Sigmoid colon (tissue), 7 donors: ENCODE data around the gene RAB11FIP3. TPM values are rescaled to one million over a fixed set of nuclear protein-coding genes. Genes with fewer than 3 reads are reported as not detected.
A peak's percentile ranks its signal among the peaks of the same experiment; 100 is the strongest.

Experiments used
- DNase-seq: peaks from one replicate; pipeline ENCODE4 v3.0.0-alpha.2; 2019
- H3K27ac ChIP-seq, 4 donors: fragments of 200-600 bp; sonication (generic); one replicate each; pipeline ENCODE4 v1.5.1; 2016 to 2019; ENCODE audit warnings: mild to moderate bottlenecking in 1 of 4
- H3K27me3 ChIP-seq, 3 donors: fragments of 200-600 bp; sonication (generic); one replicate each; pipeline ENCODE4 v1.5.1; 2019; ENCODE audit warnings: mild to moderate bottlenecking in 1 of 3
- H3K36me3 ChIP-seq, 4 donors: fragments of 200-600 bp; sonication (generic); one replicate each; pipeline ENCODE4 v1.5.1; 2016 to 2019
- H3K4me1 ChIP-seq, 4 donors: fragments of 200-600 bp; sonication (generic); one replicate each; pipeline ENCODE4 v1.5.1; 2017 to 2019
- H3K4me3 ChIP-seq, 4 donors: fragments of 200-600 bp; sonication (generic); one replicate each; pipeline ENCODE4 v1.5.1; 2017 to 2019; ENCODE audit warnings: mild to moderate bottlenecking in 2 of 4, moderate library complexity in 1 of 4
- H3K9me3 ChIP-seq, 4 donors: fragments of 200-600 bp in 3 of 4; sonication (generic) in 3 of 4; one replicate each; pipeline versions ENCODE4 v1.5.1 to v1.6.1; 2013 to 2019
- CTCF ChIP-seq, 4 experiments: fragments of 450-650 bp in 3 of 4; fragments of 200-600 bp in 1 of 4; IDR thresholded peaks; one replicate each; pipeline ENCODE4 v1.5.1; 2016 to 2019; ENCODE audit warnings: antibody characterized with exemption in 4 of 4, mild to moderate bottlenecking in 3 of 4, moderate library complexity in 2 of 4
- EP300 ChIP-seq, 4 donors: sonication (generic); formaldehyde crosslinking; IDR thresholded peaks; one replicate each; pipeline ENCODE4 v1.6.1; 2017; ENCODE audit warnings: antibody characterized with exemption in 4 of 4
- POLR2A ChIP-seq, 2 donors: fragments of 450-650 bp; IDR thresholded peaks; one replicate each; pipeline ENCODE4 v1.6.1; 2016; ENCODE audit warnings: antibody characterized with exemption in 2 of 2, mild to moderate bottlenecking in 2 of 2, moderate library complexity in 2 of 2
- POLR2AphosphoS5 ChIP-seq, 4 donors: sonication (generic); formaldehyde crosslinking; IDR thresholded peaks; one replicate each; pipeline ENCODE4 v1.6.1; 2017; ENCODE audit warnings: antibody characterized with exemption in 4 of 4
- WGBS, 2 donors: extraction: QIAGEN DNeasy Blood & Tissue Kit; methylation state at CpG; one replicate each; pipeline ENCODE4 v1.1.7; 2013; 5-methylcytosine and 5-hydroxymethylcytosine counted together
- intact Hi-C: fragments of 100-400 bp; cut with DNase I; formaldehyde crosslinking; loops from one replicate; pipeline ENCODE4 v1.15.1; 2023
- polyA plus RNA-seq, 3 donors: library from polyadenylated mRNA; stranded (reverse); fragments of 200-250 nt; gene quantifications; one replicate each; pipeline ENCODE4 v1.2.3, GENCODE V29; 2013
- total RNA-seq, 4 donors: library from RNA; depleted of rRNA; stranded (reverse); fragments of >200 nt; gene quantifications; one replicate each; pipeline ENCODE4 v1.1.0, GENCODE V29; 2016
- donor health status: healthy with polysubstance abuse.
- donor health status: Bipolar disorder and iron deficiency.
- donor health status: healthy.

RAB11FIP3 gene
- total and polyA plus RNA-seq, 7 donors = 10.6 to 44.9 (median 21.4) TPM

- Histone ChIP-seq H3K4me3 (no peak overlapping the region), H3K4me1 (peaks cover 0 to 36% (median 28%) of the 10 kb centered on the region in 4 donors), H3K9me3 (no peaks in the 10 kb centered on the region), H3K27ac (no peak overlapping the region), H3K27me3 (peaks cover 24 to 57% (median 42%) of the 10 kb centered on the region in 3 donors), H3K36me3 (no peaks in the 10 kb centered on the region)
- no peak for TF ChIP-seq CTCF (IDR thresholded peaks at IDR 0.05)
- no peak for DNase-seq
- intact Hi-C loops = no loop called here
- 75 to 89% methylated on average over 43 of the region's 43 CpGs for WGBS, 2 donors
These were observed 136.8 kb downstream of the RAB11FIP3 start for GRCh38 chr16:561957-562938.

- no peak for DNase-seq
- Histone ChIP-seq H3K27ac (no peak overlapping the region), H3K4me3 (no peak overlapping the region), H3K4me1 (peaks cover 0 to 42% (median 34%) of the 10 kb centered on the region in 4 donors), H3K27me3 (peaks cover 24 to 52% (median 39%) of the 10 kb centered on the region in 3 donors), H3K36me3 (no peaks in the 10 kb centered on the region), H3K9me3 (no peaks in the 10 kb centered on the region)
- intact Hi-C loops = no loop called here
- 47 to 85% methylated on average over 30 of the region's 30 CpGs for WGBS, 2 donors
- no peak for TF ChIP-seq EP300 (IDR thresholded peaks at IDR 0.05)
- no peak for TF ChIP-seq CTCF (IDR thresholded peaks at IDR 0.05)
- TF ChIP-seq POLR2A (IDR thresholded peaks at IDR 0.05) = no peak
- TF ChIP-seq POLR2AphosphoS5 (IDR thresholded peaks at IDR 0.05) = no peak
These were observed 137.7 kb downstream of the RAB11FIP3 start for GRCh38 chr16:563072-563644.

- TF ChIP-seq CTCF (IDR thresholded peaks at IDR 0.05) (no peak), EP300 (IDR thresholded peaks at IDR 0.05) (no peak), POLR2AphosphoS5 (IDR thresholded peaks at IDR 0.05) (no peak), POLR2A (IDR thresholded peaks at IDR 0.05) (no peak)
- intact Hi-C loops = no loop called here
- peaks cover 17 to 35% (median 22%) of the 10 kb centered on the region in 3 donors for H3K27me3 ChIP-seq
- no peaks in the 10 kb centered on the region for H3K36me3 ChIP-seq
- H3K9me3 ChIP-seq = no peaks in the 10 kb centered on the region
- 80 to 88% methylated on average over 42 of the region's 42 CpGs for WGBS, 2 donors
- H3K27ac ChIP-seq = no peak overlapping the region
- H3K4me1 ChIP-seq = peaks cover 0 to 50% (median 42%) of the 10 kb centered on the region in 4 donors
- DNase-seq = no peak
- H3K4me3 ChIP-seq = no peak overlapping the region
These were observed 139.4 kb downstream of the RAB11FIP3 start for GRCh38 chr16:564690-565418.

- DNase-seq = no peak
- 62 to 65% methylated on average over 35 of the region's 35 CpGs for WGBS, 2 donors
- no peak for TF ChIP-seq EP300 (IDR thresholded peaks at IDR 0.05)
- no peak for TF ChIP-seq CTCF (IDR thresholded peaks at IDR 0.05)
- no peak for TF ChIP-seq POLR2AphosphoS5 (IDR thresholded peaks at IDR 0.05)
- no peak for TF ChIP-seq POLR2A (IDR thresholded peaks at IDR 0.05)
- peaks cover 9 to 27% (median 16%) of the 10 kb centered on the region in 3 donors for H3K27me3 ChIP-seq
- H3K4me1 ChIP-seq = peaks cover 0 to 52% (median 42%) of the 10 kb centered on the region in 4 donors
- no peaks in the 10 kb centered on the region for H3K9me3 ChIP-seq
- H3K36me3 ChIP-seq = no peaks in the 10 kb centered on the region
- intact Hi-C loops = no loop called here
- H3K4me3 ChIP-seq = no peak overlapping the region
- H3K27ac ChIP-seq = peak overlapping the region in 1 of 4 donors; percentile 62
These were observed 140.2 kb downstream of the RAB11FIP3 start for GRCh38 chr16:565419-566330.
